Right lobe of liver (tissue), 6 donors: ENCODE results near the gene TENM4. TPM values are rescaled to one million over a fixed set of nuclear protein-coding genes. Genes with fewer than 3 reads are reported as not detected.

Experiments
- ATAC-seq, 4 donors: fragments of 200-7000 bp; cut with Tn5 transposase; one replicate each; pipeline ENCODE4 v1.9.1; 2020; ENCODE audit warnings: mild to moderate bottlenecking in 4 of 4, moderate library complexity in 4 of 4
- DNase-seq, 3 donors: peaks; one replicate each; pipeline ENCODE4 v3.0.0-alpha.2; 2020
- H3K27ac ChIP-seq, 3 donors: fragments of 200-600 bp; one replicate each; pipeline ENCODE4 v1.8.0; 2022
- H3K27me3 ChIP-seq, 2 donors: fragments of 200-600 bp; one replicate each; pipeline ENCODE4 v1.8.0; 2022
- H3K36me3 ChIP-seq, 4 donors: fragments of 200-600 bp; sonication (generic) in 1 of 4; one replicate each; pipeline versions ENCODE4 v1.5.1 to v1.8.0; 2017 to 2022; ENCODE audit warnings: control low read depth in 1 of 4
- H3K4me1 ChIP-seq, 4 donors: fragments of 200-600 bp; sonication (generic) in 1 of 4; one replicate each; pipeline versions ENCODE4 v1.5.1 to v1.8.0; 2017 to 2022; ENCODE audit warnings: control low read depth in 1 of 4
- H3K4me3 ChIP-seq, 3 donors: fragments of 200-600 bp; one replicate each; pipeline ENCODE4 v1.8.0; 2022
- H3K9me3 ChIP-seq, 4 donors: fragments of 200-600 bp; sonication (generic) in 1 of 4; one replicate each; pipeline versions ENCODE4 v1.5.1 to v1.8.0; 2017 to 2022; ENCODE audit warnings: control low read depth in 1 of 4
- POLR2A ChIP-seq: fragments of 450-650 bp; IDR thresholded peaks from one replicate; pipeline ENCODE4 v1.6.1; 2017; ENCODE audit warnings: antibody characterized with exemption, mild to moderate bottlenecking
- WGBS: methylation state at CpG from one replicate; pipeline ENCODE4 v1.1.6; 2018; ENCODE audit warnings: low coverage, low lambda C conversion rate; ENCODE audit not compliant: insufficient coverage; ENCODE audit errors: missing lambda C conversion rate; 5-methylcytosine and 5-hydroxymethylcytosine counted together
- intact Hi-C, 2 donors: fragments of 100-400 bp; cut with DNase I; formaldehyde crosslinking; loops; one replicate each; pipeline versions ENCODE4 v1.11.2 to v1.14.1; 2022
- total RNA-seq, 6 experiments: library from RNA; depleted of rRNA in 2 of 6; stranded (reverse); fragments of >200 nt in 2 of 6; fragmentation: NEBNext Ultra II Directional in 3 of 6; extraction: Animal tissue kit (Norgen Biotek cat#: 25700) in 3 of 6; gene quantifications; one replicate each; pipeline versions ENCODE4 v1.1.0 to v1.2.4, GENCODE V29; 2016 to 2023
- TF ChIP-seq, protein P1 (sequence below), 4 donors: fragments of 200-600 bp in 3 of 4; fragments of 450-650 bp in 1 of 4; IDR thresholded peaks; one replicate each; pipeline versions ENCODE4 v1.5.1 to v1.8.0; 2016 to 2022; ENCODE audit warnings: antibody characterized with exemption in 4 of 4, mild to moderate bottlenecking in 2 of 4
- donor health status: DM: no; HTN: yes; CAD: no.
- donor health status: DM: no; HTN: no; CAD: no.
- donor health status: DM: no; HTN: no; CAD: no.
- donor health status: DM: no; HTN: yes; CAD: no.
- donor health status: DM: no; HTN: yes; CAD: no.

Gene TENM4
- total RNA-seq, 6 experiments from 2014 or later, result 0.04 to 0.58 (median 0.14) TPM; not detected in 2

DNA sequence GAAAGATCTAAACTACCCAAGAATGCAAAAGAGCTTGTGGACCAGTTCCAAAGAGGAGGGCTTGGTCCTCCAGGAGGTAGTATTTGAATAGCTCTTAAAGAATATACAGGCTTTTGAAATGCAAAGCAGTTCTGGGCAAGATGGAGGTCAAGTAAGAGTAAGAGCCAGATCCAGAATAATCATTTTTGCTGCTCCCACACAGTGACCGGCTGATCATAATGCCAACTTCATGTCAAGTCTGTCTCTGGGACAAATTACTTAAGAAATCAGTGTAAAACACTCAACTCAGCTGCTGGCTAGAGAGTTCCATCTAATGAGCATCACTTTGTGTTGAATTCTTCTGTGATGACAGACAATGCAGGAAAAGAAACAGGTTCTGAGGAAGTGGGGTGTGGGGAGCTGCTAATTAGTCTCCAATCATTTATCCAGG lies 615.2 kb downstream of the TENM4 start:
- H3K9me3 ChIP-seq, result no peaks in the 10 kb centered on the region
- no peak overlapping the region for H3K4me3 ChIP-seq
- H3K27ac ChIP-seq, result no peak overlapping the region
- no peaks in the 10 kb centered on the region for H3K4me1 ChIP-seq
- no peak for TF ChIP-seq POLR2A
- TF ChIP-seq, protein P1, sequence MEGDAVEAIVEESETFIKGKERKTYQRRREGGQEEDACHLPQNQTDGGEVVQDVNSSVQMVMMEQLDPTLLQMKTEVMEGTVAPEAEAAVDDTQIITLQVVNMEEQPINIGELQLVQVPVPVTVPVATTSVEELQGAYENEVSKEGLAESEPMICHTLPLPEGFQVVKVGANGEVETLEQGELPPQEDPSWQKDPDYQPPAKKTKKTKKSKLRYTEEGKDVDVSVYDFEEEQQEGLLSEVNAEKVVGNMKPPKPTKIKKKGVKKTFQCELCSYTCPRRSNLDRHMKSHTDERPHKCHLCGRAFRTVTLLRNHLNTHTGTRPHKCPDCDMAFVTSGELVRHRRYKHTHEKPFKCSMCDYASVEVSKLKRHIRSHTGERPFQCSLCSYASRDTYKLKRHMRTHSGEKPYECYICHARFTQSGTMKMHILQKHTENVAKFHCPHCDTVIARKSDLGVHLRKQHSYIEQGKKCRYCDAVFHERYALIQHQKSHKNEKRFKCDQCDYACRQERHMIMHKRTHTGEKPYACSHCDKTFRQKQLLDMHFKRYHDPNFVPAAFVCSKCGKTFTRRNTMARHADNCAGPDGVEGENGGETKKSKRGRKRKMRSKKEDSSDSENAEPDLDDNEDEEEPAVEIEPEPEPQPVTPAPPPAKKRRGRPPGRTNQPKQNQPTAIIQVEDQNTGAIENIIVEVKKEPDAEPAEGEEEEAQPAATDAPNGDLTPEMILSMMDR (IDR thresholded peaks at IDR 0.05), result no peak
- DNase-seq (no peak), ATAC-seq (no peak)
- H3K27me3 ChIP-seq, result no peaks in the 10 kb centered on the region
- H3K36me3 ChIP-seq, result no peaks in the 10 kb centered on the region
- 75% methylated on average over 1 of the region's 1 CpG for WGBS
- intact Hi-C loops, result no loop called here

- Histone ChIP-seq H3K27ac (no peak overlapping the region), H3K36me3 (no peaks in the 10 kb centered on the region), H3K4me1 (no peaks in the 10 kb centered on the region), H3K9me3 (no peaks in the 10 kb centered on the region), H3K4me3 (no peak overlapping the region), H3K27me3 (no peaks in the 10 kb centered on the region)
- no peak for TF ChIP-seq POLR2A
- TF ChIP-seq, protein P1 (IDR thresholded peaks at IDR 0.05), result no peak
- no peak for DNase-seq
- ATAC-seq, result no peak
- intact Hi-C loops, result no loop called here
- WGBS, result 59% methylated on average over 9 of the region's 9 CpGs
Observed at GRCh38 chr11:78823588-78823987, 617.2 kb downstream of the TENM4 start.

GRCh38 chr11:78822931-78823423 lies 617.9 kb downstream of the TENM4 start:
- ATAC-seq (no peak), DNase-seq (no peak)
- H3K27me3 ChIP-seq, result no peaks in the 10 kb centered on the region
- TF ChIP-seq, protein P1 (IDR thresholded peaks at IDR 0.05), result no peak
- no peaks in the 10 kb centered on the region for H3K4me1 ChIP-seq
- WGBS, result 81% methylated on average over 10 of the region's 23 CpGs
- no peaks in the 10 kb centered on the region for H3K9me3 ChIP-seq
- intact Hi-C loops, result no loop called here
- no peak overlapping the region for H3K4me3 ChIP-seq
- H3K27ac ChIP-seq, result no peak overlapping the region
- no peaks in the 10 kb centered on the region for H3K36me3 ChIP-seq

- 59% methylated on average over 9 of the region's 9 CpGs for WGBS
- ATAC-seq, result no peak
Observed at GRCh38 chr11:78821371-78822306, 619.2 kb downstream of the TENM4 start.

More at GRCh38 chr11:78821371-78822306, 619.2 kb downstream of the TENM4 start:
- Histone ChIP-seq H3K27ac (no peak overlapping the region), H3K36me3 (no peaks in the 10 kb centered on the region), H3K9me3 (no peaks in the 10 kb centered on the region), H3K4me3 (no peak overlapping the region), H3K27me3 (no peaks in the 10 kb centered on the region), H3K4me1 (no peaks in the 10 kb centered on the region)
- TF ChIP-seq POLR2A, result no peak
- TF ChIP-seq, protein P1 (IDR thresholded peaks at IDR 0.05), result no peak
- intact Hi-C loops, result no loop called here
- DNase-seq, result no peak
